ENCODE data around the gene TSPAN32.
"Not testable (repeated sequence)": the region's sequence is repeated elsewhere in the genome, so short reads cannot be mapped to it uniquely, and the experiment has no call there.

The TSPAN32 gene

DNA sequence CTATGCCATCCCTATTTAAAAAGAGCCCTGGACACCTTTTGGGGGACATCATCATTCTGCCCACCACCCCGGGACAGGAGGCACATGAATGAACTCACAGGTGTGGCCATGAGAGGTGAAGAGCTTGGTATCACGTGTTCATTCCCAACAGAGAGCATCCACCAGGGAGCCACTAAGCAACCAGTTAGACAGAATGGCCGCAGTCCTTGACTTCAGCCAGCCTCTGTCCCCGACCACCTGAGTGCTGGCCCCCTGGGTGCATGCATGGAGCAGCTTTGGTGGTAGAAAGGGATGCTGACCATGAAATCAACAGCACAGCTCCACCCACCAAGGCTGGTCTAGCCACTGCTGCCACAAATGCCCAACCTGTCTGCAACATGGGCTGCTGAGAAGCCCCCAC, 44.2 kb downstream of the TSPAN32 start:
- no peaks in the 10 kb centered on the region for H3K36me3 ChIP-seq (ENCODE audit: control insufficient read depth, insufficient read depth, low read length)
- peaks cover 11% of the 10 kb centered on the region for H3K9me3 ChIP-seq (ENCODE audit: control insufficient read depth, insufficient read depth, low read length)
- no peak overlapping the region for H3K4me3 ChIP-seq (ENCODE audit: low read depth, low read length)
- H3K4me1 ChIP-seq (ENCODE audit: control insufficient read depth, insufficient read depth, low read length) = no peaks in the 10 kb centered on the region
- H3K27me3 ChIP-seq (ENCODE audit: control insufficient read depth, insufficient read depth, low read length) = no peaks in the 10 kb centered on the region
- H3K9ac ChIP-seq (ENCODE audit: low read depth, low read length) = no peak overlapping the region

GRCh38 chr11:2346586-2347307, 44.9 kb downstream of the TSPAN32 start:
- Histone ChIP-seq H3K9me3 (ENCODE audit: control insufficient read depth, insufficient read depth, low read length) (peaks cover 11% of the 10 kb centered on the region), H3K4me1 (ENCODE audit: control insufficient read depth, insufficient read depth, low read length) (no peaks in the 10 kb centered on the region), H3K4me3 (ENCODE audit: low read depth, low read length) (no peak overlapping the region), H3K9ac (ENCODE audit: low read depth, low read length) (no peak overlapping the region), H3K36me3 (ENCODE audit: control insufficient read depth, insufficient read depth, low read length) (no peaks in the 10 kb centered on the region), H3K27me3 (ENCODE audit: control insufficient read depth, insufficient read depth, low read length) (no peaks in the 10 kb centered on the region)

- H3K27me3 ChIP-seq (ENCODE audit: control insufficient read depth, insufficient read depth, low read length) = no peaks in the 10 kb centered on the region
- H3K9me3 ChIP-seq (ENCODE audit: control insufficient read depth, insufficient read depth, low read length) = peaks cover 11% of the 10 kb centered on the region
- no peaks in the 10 kb centered on the region for H3K4me1 ChIP-seq (ENCODE audit: control insufficient read depth, insufficient read depth, low read length)
- H3K4me3 ChIP-seq (ENCODE audit: low read depth, low read length) = no peak overlapping the region
- H3K9ac ChIP-seq (ENCODE audit: low read depth, low read length) = no peak overlapping the region
- no peaks in the 10 kb centered on the region for H3K36me3 ChIP-seq (ENCODE audit: control insufficient read depth, insufficient read depth, low read length)
Measured at GRCh38 chr11:2347308-2347830, 45.6 kb downstream of the TSPAN32 start.

DNA sequence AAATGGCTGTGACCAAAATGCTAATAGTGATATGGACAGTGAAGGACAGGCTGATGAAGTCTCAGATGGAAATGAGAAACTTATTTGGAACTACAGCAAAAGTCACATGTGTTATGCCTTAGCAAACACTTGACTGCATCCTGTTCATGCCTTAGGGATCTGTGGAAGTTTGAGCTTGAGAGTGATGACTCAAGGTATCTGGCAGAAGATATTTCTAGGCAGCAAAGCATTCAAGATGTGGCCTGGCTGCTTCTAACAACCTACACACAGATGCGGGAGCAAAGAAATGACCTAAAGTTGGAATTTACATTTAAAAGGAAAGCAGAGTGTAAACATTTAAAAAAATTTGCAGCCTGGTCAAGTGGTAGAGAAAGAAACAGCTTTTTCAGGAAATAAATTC, 47.2 kb downstream of the TSPAN32 start:
- H3K4me3 ChIP-seq (ENCODE audit: low read depth, low read length) = no peak overlapping the region
- no peaks in the 10 kb centered on the region for H3K36me3 ChIP-seq (ENCODE audit: control insufficient read depth, insufficient read depth, low read length)
- no peak overlapping the region for H3K9ac ChIP-seq (ENCODE audit: low read depth, low read length)
- no peaks in the 10 kb centered on the region for H3K27me3 ChIP-seq (ENCODE audit: control insufficient read depth, insufficient read depth, low read length)
- peaks cover 11% of the 10 kb centered on the region for H3K9me3 ChIP-seq (ENCODE audit: control insufficient read depth, insufficient read depth, low read length)
- no peaks in the 10 kb centered on the region for H3K4me1 ChIP-seq (ENCODE audit: control insufficient read depth, insufficient read depth, low read length)

DNA sequence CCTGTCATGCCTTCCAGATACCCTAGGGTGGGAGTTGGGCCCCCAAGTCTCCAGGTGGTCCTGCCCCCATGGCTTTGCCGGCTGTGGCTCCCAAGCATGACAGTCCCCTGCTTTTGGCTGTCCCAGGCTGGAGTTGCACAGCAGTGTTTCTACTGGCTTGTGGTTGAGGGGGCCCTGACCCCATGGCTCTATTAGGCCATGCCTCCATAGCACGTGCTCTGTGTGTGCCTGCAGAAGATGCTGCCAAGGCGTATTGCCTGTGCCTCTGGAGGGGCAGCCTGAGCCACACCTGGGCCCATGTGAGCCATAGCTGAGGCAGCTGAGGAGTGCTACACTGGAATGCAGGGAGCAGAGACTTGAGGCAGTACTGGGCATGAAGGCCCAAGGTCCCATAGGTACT, 49.9 kb downstream of the TSPAN32 start:
- no peak overlapping the region for H3K9ac ChIP-seq (ENCODE audit: low read depth, low read length)
- no peaks in the 10 kb centered on the region for H3K27me3 ChIP-seq (ENCODE audit: control insufficient read depth, insufficient read depth, low read length)
- no peaks in the 10 kb centered on the region for H3K4me1 ChIP-seq (ENCODE audit: control insufficient read depth, insufficient read depth, low read length)
- H3K4me3 ChIP-seq (ENCODE audit: low read depth, low read length) = no peak overlapping the region
- peaks cover 16% of the 10 kb centered on the region for H3K9me3 ChIP-seq (ENCODE audit: control insufficient read depth, insufficient read depth, low read length)
- no peaks in the 10 kb centered on the region for H3K36me3 ChIP-seq (ENCODE audit: control insufficient read depth, insufficient read depth, low read length)

DNA sequence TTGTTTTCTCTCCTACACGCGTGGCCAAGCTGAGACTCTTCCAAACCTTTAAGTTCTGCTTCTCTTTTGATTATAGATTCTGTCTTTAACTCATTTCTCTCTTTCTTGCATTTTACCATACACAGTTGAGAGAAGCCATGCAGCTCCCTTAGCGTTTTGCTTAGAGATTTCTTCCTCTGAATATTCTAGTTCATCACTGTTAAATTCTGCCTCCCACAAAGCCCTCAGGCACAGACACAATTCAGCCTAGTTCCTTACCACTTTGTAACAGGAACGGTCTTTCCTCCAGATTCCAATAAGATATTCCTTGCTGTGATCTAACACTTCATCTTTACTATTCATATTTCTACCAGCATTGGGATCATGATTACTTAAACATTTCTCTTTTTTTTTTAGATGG, 50.6 kb downstream of the TSPAN32 start:
- Histone ChIP-seq H3K27me3 (ENCODE audit: control insufficient read depth, insufficient read depth, low read length) (no peaks in the 10 kb centered on the region), H3K4me3 (ENCODE audit: low read depth, low read length) (no peak overlapping the region), H3K9me3 (ENCODE audit: control insufficient read depth, insufficient read depth, low read length) (peaks cover 16% of the 10 kb centered on the region), H3K9ac (ENCODE audit: low read depth, low read length) (no peak overlapping the region), H3K36me3 (ENCODE audit: control insufficient read depth, insufficient read depth, low read length) (no peaks in the 10 kb centered on the region), H3K4me1 (ENCODE audit: control insufficient read depth, insufficient read depth, low read length) (no peaks in the 10 kb centered on the region)

DNA sequence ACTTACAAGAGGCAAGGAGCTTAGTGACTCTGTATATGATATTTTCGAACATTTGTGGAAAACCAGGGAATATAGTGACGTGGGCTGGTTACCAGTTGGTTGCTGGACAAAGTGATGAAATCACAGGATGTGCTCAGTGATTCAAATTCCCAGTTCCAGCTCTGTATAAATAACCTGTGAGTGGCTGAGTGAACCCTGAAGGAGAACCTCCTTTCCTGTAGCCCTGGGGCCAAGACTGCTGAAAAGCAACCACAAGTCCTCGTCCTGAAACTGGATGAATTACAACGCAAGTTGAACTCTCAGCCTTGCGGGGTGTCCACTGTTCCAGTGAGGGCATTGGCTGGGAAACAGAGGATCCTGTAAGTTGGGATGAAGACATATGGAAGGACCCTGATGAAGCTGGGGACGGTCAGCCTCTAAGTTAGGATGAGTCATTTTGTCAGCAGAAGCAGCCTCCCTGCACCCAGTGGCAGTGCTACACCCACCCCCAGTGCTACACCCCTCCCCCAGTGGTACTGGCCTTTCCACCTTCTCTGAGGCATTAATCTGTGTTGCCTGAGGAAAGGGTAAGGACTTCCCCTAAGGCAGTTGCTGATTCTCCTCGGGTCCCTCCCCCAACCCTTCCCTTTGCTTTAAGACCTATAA, 53.3 kb downstream of the TSPAN32 start:
- Histone ChIP-seq H3K36me3 (ENCODE audit: control insufficient read depth, insufficient read depth, low read length) (no peaks in the 10 kb centered on the region), H3K4me1 (ENCODE audit: control insufficient read depth, insufficient read depth, low read length) (no peaks in the 10 kb centered on the region), H3K4me3 (ENCODE audit: low read depth, low read length) (no peak overlapping the region), H3K9me3 (ENCODE audit: control insufficient read depth, insufficient read depth, low read length) (peaks cover 5% of the 10 kb centered on the region), H3K9ac (ENCODE audit: low read depth, low read length) (no peak overlapping the region), H3K27me3 (ENCODE audit: control insufficient read depth, insufficient read depth, low read length) (no peaks in the 10 kb centered on the region)

GRCh38 chr11:2357246-2357645, 55.4 kb downstream of the TSPAN32 start:
- Histone ChIP-seq H3K4me3 (ENCODE audit: low read depth, low read length) (no peak overlapping the region), H3K9me3 (ENCODE audit: control insufficient read depth, insufficient read depth, low read length) (peaks cover 5% of the 10 kb centered on the region), H3K36me3 (ENCODE audit: control insufficient read depth, insufficient read depth, low read length) (no peaks in the 10 kb centered on the region), H3K4me1 (ENCODE audit: control insufficient read depth, insufficient read depth, low read length) (no peaks in the 10 kb centered on the region), H3K27me3 (ENCODE audit: control insufficient read depth, insufficient read depth, low read length) (no peaks in the 10 kb centered on the region), H3K9ac (ENCODE audit: low read depth, low read length) (no peak overlapping the region)

GRCh38 chr11:2357651-2358050, 55.8 kb downstream of the TSPAN32 start:
- H3K9ac ChIP-seq (ENCODE audit: low read depth, low read length); H3K36me3 ChIP-seq (ENCODE audit: control insufficient read depth, insufficient read depth, low read length); H3K4me1 ChIP-seq (ENCODE audit: control insufficient read depth, insufficient read depth, low read length); H3K9me3 ChIP-seq (ENCODE audit: control insufficient read depth, insufficient read depth, low read length); H3K4me3 ChIP-seq (ENCODE audit: low read depth, low read length); H3K27me3 ChIP-seq (ENCODE audit: control insufficient read depth, insufficient read depth, low read length): not testable (repeated sequence)

- H3K4me1 ChIP-seq (ENCODE audit: control insufficient read depth, insufficient read depth, low read length) = no peaks in the 10 kb centered on the region
- no peak overlapping the region for H3K9ac ChIP-seq (ENCODE audit: low read depth, low read length)
- H3K36me3 ChIP-seq (ENCODE audit: control insufficient read depth, insufficient read depth, low read length) = no peaks in the 10 kb centered on the region
- H3K9me3 ChIP-seq (ENCODE audit: control insufficient read depth, insufficient read depth, low read length) = peaks cover 5% of the 10 kb centered on the region
- H3K27me3 ChIP-seq (ENCODE audit: control insufficient read depth, insufficient read depth, low read length) = no peaks in the 10 kb centered on the region
- H3K4me3 ChIP-seq (ENCODE audit: low read depth, low read length) = no peak overlapping the region
Measured at GRCh38 chr11:2358754-2359442, 57.1 kb downstream of the TSPAN32 start.

DNA sequence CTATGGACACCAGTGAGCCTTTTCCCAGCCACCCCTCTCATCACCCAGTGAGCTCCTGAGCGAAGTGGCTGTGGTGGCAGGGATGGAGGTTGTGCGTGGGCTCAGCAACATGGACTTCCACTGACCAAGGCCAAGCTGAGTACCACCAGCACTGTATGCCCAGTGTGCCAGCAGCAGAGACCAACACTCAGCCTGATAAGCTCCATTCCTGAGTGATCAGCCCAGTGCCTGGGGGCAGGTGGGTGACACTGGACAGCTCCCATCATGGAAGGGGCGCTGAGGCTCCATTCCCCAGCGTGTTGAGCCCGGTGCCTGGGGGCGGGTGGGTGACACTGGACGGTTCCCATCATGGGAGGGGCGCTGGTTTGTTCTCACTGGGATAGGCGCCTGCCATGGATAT, 57.7 kb downstream of the TSPAN32 start:
- Histone ChIP-seq H3K36me3 (ENCODE audit: control insufficient read depth, insufficient read depth, low read length) (no peaks in the 10 kb centered on the region), H3K9ac (ENCODE audit: low read depth, low read length) (no peak overlapping the region), H3K4me1 (ENCODE audit: control insufficient read depth, insufficient read depth, low read length) (no peaks in the 10 kb centered on the region), H3K4me3 (ENCODE audit: low read depth, low read length) (no peak overlapping the region), H3K9me3 (ENCODE audit: control insufficient read depth, insufficient read depth, low read length) (peaks cover 5% of the 10 kb centered on the region), H3K27me3 (ENCODE audit: control insufficient read depth, insufficient read depth, low read length) (no peaks in the 10 kb centered on the region)

Measured in iPS-15b (cell line).